T-cell (primary cell): ENCODE results near the gene CARMIL1. TPM values are rescaled to one million over a fixed set of nuclear protein-coding genes. Genes with fewer than 3 reads are reported as not detected.
"Not testable (repeated sequence)": the region's sequence is repeated elsewhere in the genome, so short reads cannot be mapped to it uniquely, and the experiment has no call there.

Source experiments
- ATAC-seq, 4 experiments: fragments of 200-7000 bp in 3 of 4; fragments of 150-1000 bp in 1 of 4; cut with Tn5 transposase; replicated peaks in 1 of 4; 1 replicate in 3 of 4; 2 replicates in 1 of 4; pipeline ENCODE4 v1.10.0; 2021; ENCODE audit warnings: moderate library complexity in 3 of 4, mild to moderate bottlenecking in 2 of 4, moderate number of reproducible peaks in 1 of 4
- CTCF ChIA-PET, 2 donors: fragments of 300-600 bp; sonication (Branson Sonifier 250); formaldehyde crosslinking; loops; one replicate each; lab custom pipeline; 2022; ENCODE audit warnings: antibody characterized with exemption in 2 of 2; lab: Charles Lee
- POLR2A ChIA-PET, 2 donors: fragments of 300-600 bp; sonication (Branson Sonifier 250); formaldehyde crosslinking; loops; one replicate each; lab custom pipeline; 2022; ENCODE audit warnings: antibody characterized with exemption in 2 of 2; lab: Charles Lee
- DNase-seq, 35 experiments: peaks; one replicate each; pipeline versions ENCODE4 v3.0.0 to v3.0.0-alpha.2; 2013 to 2023
- H3K27ac ChIP-seq: one replicate; pipeline ENCODE4 v1.5.1; 2013; ENCODE audit warnings: low read length
- H3K27me3 ChIP-seq, 2 experiments: replicated peaks in 1 of 2; 1 replicate in 1 of 2; 2 replicates in 1 of 2; pipeline versions ENCODE4 v1.6.1 to v1.7.0; 2013; ENCODE audit warnings: low read length in 1 of 2, mixed read lengths in 1 of 2; ENCODE audit not compliant: control insufficient read depth in 2 of 2, insufficient read depth in 2 of 2; ENCODE audit errors: extremely low read depth in 1 of 2
- H3K36me3 ChIP-seq, 2 donors: 1 replicate in 1 of 2; 2 replicates in 1 of 2; pipeline versions ENCODE4 v1.6.1 to v1.7.0; 2013; ENCODE audit warnings: low read length in 1 of 2; ENCODE audit not compliant: control insufficient read depth in 2 of 2, insufficient read depth in 1 of 2; ENCODE audit errors: extremely low read depth in 1 of 2
- H3K4me1 ChIP-seq, 2 experiments: 1 replicate in 1 of 2; 2 replicates in 1 of 2; pipeline versions ENCODE4 v1.6.1 to v1.7.0; 2013; ENCODE audit warnings: low read length in 2 of 2, mixed read lengths in 1 of 2; ENCODE audit not compliant: insufficient read depth in 2 of 2, control insufficient read depth in 1 of 2; ENCODE audit errors: extremely low read depth in 1 of 2
- H3K4me3 ChIP-seq, 2 donors: 1 replicate in 1 of 2; 2 replicates in 1 of 2; pipeline versions ENCODE4 v1.5.1 to v1.7.0; 2013; ENCODE audit warnings: mild to moderate bottlenecking in 2 of 2, low read length in 1 of 2, moderate library complexity in 1 of 2; ENCODE audit not compliant: control insufficient read depth in 1 of 2; ENCODE audit errors: extremely low read depth in 1 of 2
- H3K9me3 ChIP-seq: 2 replicates; pipeline ENCODE4 v1.7.0; 2013
- H3K27ac Mint-ChIP-seq, 2 donors: one replicate each; pipeline ENCODE4 v1.8.0; 2020 to 2021; ENCODE audit warnings: mild to moderate bottlenecking in 2 of 2, mixed read lengths in 2 of 2
- H3K27me3 Mint-ChIP-seq, 2 donors: one replicate each; pipeline ENCODE4 v1.8.0; 2021 to 2022; ENCODE audit warnings: mixed read lengths in 2 of 2
- H3K36me3 Mint-ChIP-seq: one replicate; pipeline ENCODE4 v1.8.0; 2021; ENCODE audit warnings: mixed read lengths
- H3K4me1 Mint-ChIP-seq, 3 donors: one replicate each; pipeline ENCODE4 v1.8.0; 2020 to 2022; ENCODE audit warnings: mixed read lengths in 3 of 3, mild to moderate bottlenecking in 1 of 3
- H3K4me3 Mint-ChIP-seq, 3 donors: one replicate each; pipeline ENCODE4 v1.8.0; 2020 to 2022; ENCODE audit warnings: mild to moderate bottlenecking in 3 of 3, mixed read lengths in 3 of 3, moderate library complexity in 3 of 3
- H3K9me3 Mint-ChIP-seq, 3 donors: one replicate each; pipeline ENCODE4 v1.8.0; 2020 to 2022; ENCODE audit warnings: mixed read lengths in 3 of 3
- WGBS: methylation state at CpG from one replicate; pipeline ENCODE4 v1.1.5; 2013; ENCODE audit warnings: missing lambda C conversion rate; ENCODE audit not compliant: insufficient coverage; 5-methylcytosine and 5-hydroxymethylcytosine counted together
- total RNA-seq, 35 experiments: library from RNA in 6 of 35; stranded (reverse) in 6 of 35; fragments of 120-200 nt in 1 of 35; gene quantifications; one replicate each; pipeline versions ENCODE4 v1.2.1 to v1.2.4 and lab custom pipeline; 2013 to 2026

Gene CARMIL1
- total RNA-seq, 5 donors from 2014 or later (not counting 1 experiment from before 2014, with no cell fraction given): 4.0 to 11.6 (median 6.1) TPM

DNA sequence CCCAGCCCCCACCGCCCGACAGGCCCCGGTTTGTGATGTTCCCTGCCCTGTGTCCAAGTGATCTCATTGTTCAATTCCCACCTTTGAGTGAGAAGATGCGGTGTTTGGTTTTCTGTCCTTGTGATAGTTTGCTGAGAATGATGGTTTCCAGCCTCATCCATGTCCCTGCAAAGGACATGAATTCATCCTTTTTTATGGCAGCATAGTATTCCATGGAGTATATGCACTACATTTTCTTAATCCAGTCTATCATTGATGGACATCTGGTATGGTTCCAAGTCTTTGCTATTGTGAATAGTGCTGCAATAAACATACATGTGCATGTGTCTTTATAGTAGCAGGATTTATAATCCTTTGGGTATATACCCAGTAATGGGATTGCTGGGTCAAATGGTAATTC lies 165.3 kb downstream of the CARMIL1 start:
- peaks cover 11 to 18% of the 10 kb centered on the region in 2 experiments for H3K4me1 ChIP-seq
- H3K27ac Mint-ChIP-seq, DNase-seq, H3K9me3 ChIP-seq, POLR2A ChIA-PET, H3K4me3 ChIP-seq, H3K27me3 ChIP-seq, ATAC-seq, H3K36me3 ChIP-seq, H3K27me3 Mint-ChIP-seq, CTCF ChIA-PET, H3K4me3 Mint-ChIP-seq, H3K9me3 Mint-ChIP-seq, H3K27ac ChIP-seq: not testable (repeated sequence)
- Mint-ChIP-seq H3K36me3 (peaks cover 20% of the 10 kb centered on the region), H3K4me1 (peaks cover 29 to 35% (median 33%) of the 10 kb centered on the region in 3 donors)
- no CpG with 5 or more reads among the region's 4 CpGs for WGBS

DNA sequence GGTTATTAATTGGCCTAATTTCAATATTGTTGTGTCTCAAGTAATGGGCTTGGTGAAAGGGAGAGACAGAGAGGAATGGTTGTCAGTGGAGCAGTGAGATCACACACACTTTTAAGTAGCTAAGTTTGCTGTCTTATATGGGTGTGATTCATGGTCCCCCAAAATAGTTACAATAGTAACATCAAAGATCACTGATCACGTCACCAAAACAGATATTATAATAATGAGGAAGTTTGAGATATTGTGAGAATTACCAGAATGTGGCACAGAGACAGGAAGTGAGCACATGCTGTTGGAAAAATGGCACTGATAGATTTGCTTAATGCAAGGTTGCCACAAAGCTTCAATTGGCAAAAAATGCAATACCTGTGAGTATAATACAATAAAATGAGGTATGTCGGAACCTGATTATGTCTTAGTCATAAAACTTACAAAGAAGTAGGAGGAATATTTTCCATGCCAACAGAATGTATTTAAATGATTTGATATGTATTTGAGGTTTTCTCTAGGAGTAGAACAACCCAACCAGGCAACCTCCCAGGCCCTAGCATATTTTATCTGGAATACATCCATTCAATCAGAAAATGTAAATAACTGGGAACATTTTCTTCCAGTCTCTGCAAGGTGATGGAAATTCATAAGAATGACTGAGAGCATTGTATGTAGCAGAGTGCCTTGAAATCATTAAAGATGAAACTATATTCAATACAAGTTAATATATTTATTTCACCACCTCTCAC lies 167.8 kb downstream of the CARMIL1 start:
- no CpG with 5 or more reads among the region's 2 CpGs for WGBS
- Histone ChIP-seq H3K27ac (no peak overlapping the region), H3K27me3 (no peaks in the 10 kb centered on the region), H3K4me3 (no peak overlapping the region), H3K36me3 (no peaks in the 10 kb centered on the region), H3K4me1 (peaks cover 11% of the 10 kb centered on the region in 2 experiments), H3K9me3 (no peaks in the 10 kb centered on the region)
- Mint-ChIP-seq H3K4me3 (no peak overlapping the region), H3K4me1 (peaks cover 19 to 25% (median 25%) of the 10 kb centered on the region in 3 donors), H3K27ac (no peak overlapping the region), H3K9me3 (peaks cover 4 to 7% (median 5%) of the 10 kb centered on the region in 3 donors), H3K27me3 (no peaks in the 10 kb centered on the region), H3K36me3 (peaks cover 20% of the 10 kb centered on the region)
- ChIA-PET POLR2A (no interaction called here), CTCF (no interaction called here)
- ATAC-seq (no peak), DNase-seq (no peak)

DNA sequence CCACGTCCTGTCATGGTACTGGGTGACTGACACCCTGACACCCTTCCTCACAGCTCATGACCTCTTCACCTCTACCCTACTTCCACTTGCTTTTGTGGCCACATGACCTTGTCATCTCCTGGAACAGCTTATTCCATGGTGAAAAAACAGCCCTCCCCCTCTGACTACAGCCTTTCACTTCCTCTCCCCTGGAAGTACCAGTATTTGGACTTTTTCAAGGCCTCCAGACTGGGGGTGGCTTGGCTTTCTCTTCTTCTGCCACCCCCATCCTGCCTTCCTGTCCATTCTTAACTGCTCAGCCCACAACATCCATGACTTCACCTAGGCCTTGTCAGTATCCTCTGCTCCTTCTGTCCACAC lies 168.4 kb downstream of the CARMIL1 start:
- Mint-ChIP-seq H3K27me3 (no peaks in the 10 kb centered on the region), H3K27ac (no peak overlapping the region), H3K9me3 (peaks cover 4 to 7% (median 5%) of the 10 kb centered on the region in 3 donors), H3K4me3 (no peak overlapping the region), H3K36me3 (peaks cover 20% of the 10 kb centered on the region), H3K4me1 (peaks cover 13 to 20% (median 20%) of the 10 kb centered on the region in 3 donors)
- CTCF ChIA-PET: no interaction called here
- H3K27me3 ChIP-seq: no peaks in the 10 kb centered on the region
- 36% methylated on average over 1 of the region's 1 CpG for WGBS
- H3K4me3 ChIP-seq: no peak overlapping the region
- H3K4me1 ChIP-seq: peaks cover 6 to 7% of the 10 kb centered on the region in 2 experiments
- ATAC-seq (no peak), DNase-seq (no peak)
- no peak overlapping the region for H3K27ac ChIP-seq
- H3K9me3 ChIP-seq: no peaks in the 10 kb centered on the region
- H3K36me3 ChIP-seq: no peaks in the 10 kb centered on the region
- POLR2A ChIA-PET: no interaction called here

DNA sequence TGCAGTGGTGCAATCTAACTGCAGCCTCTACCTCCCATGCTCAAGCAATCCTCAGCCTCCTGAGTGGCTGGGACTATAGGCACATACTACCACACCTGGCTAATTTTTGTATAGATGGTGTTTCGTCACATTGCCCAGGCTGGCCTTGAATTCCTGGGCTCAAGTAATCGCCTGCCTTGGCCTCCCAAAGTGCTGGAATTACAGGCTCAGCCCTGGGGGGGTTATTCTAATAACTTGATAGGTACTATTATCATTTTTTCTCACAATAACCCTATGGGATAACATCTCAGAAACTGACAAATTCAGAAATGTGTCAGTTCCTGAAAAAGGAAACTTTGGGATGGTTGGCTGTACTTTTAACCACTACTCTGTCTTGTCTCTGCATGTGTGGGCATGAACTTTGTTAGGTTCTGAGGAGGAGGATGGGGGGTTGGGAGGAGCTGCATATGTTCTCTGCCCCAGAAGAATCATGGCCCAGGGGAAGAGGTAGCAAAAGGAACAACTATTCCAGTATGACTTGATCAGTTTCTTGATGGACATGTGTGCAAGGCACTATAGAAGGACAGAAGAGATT lies 169.9 kb downstream of the CARMIL1 start:
- peaks cover 0 to 4% of the 10 kb centered on the region in 2 experiments for H3K4me1 ChIP-seq
- Mint-ChIP-seq H3K9me3 (peaks cover 4 to 7% (median 5%) of the 10 kb centered on the region in 3 donors), H3K27me3 (no peaks in the 10 kb centered on the region), H3K4me3 (no peak overlapping the region), H3K27ac (no peak overlapping the region), H3K36me3 (peaks cover 20% of the 10 kb centered on the region), H3K4me1 (peaks cover 7 to 15% (median 14%) of the 10 kb centered on the region in 3 donors)
- DNase-seq (no peak), ATAC-seq (no peak)
- no peaks in the 10 kb centered on the region for H3K27me3 ChIP-seq
- ChIA-PET CTCF (interaction anchor here in 1 of 2 donors (0.6 kb wide), 1 partner anchor 187 kb away, joined by 3 read pairs; no protein-coding TSS in a partner anchor), POLR2A (interaction anchor here in 1 of 2 donors (0.6 kb wide), 1 partner anchor 486 kb away, joined by 6 read pairs; no protein-coding TSS in a partner anchor)
- no peaks in the 10 kb centered on the region for H3K9me3 ChIP-seq
- no CpG with 5 or more reads among the region's 2 CpGs for WGBS
- H3K4me3 ChIP-seq: no peak overlapping the region
- H3K27ac ChIP-seq: no peak overlapping the region
- no peaks in the 10 kb centered on the region for H3K36me3 ChIP-seq

DNA sequence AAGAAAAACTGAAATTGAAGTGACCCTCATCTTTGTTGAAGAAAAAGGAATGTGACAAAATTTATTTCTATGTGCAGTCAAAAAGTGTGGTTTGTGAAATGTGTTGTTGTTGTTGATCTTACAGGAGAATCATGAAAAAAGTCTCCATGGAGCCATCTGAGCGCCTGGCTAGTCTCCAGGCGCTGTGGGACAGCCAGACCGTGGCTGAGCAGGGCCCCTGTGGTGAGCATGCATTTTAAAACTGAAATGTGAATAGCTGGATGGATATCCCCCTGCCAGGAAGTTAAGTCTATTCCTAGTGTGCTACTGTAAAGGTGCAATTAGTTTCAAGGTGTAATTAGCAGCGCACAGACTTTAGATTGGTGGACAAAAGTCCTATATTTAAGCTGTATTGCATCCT lies 170.6 kb downstream of the CARMIL1 start:
- H3K9me3 Mint-ChIP-seq: peaks cover 4 to 7% (median 5%) of the 10 kb centered on the region in 3 donors
- H3K4me3 Mint-ChIP-seq: no peak overlapping the region
- no peaks in the 10 kb centered on the region for H3K36me3 ChIP-seq
- no peak overlapping the region for H3K4me3 ChIP-seq
- 90% methylated on average over 3 of the region's 4 CpGs for WGBS
- H3K4me1 Mint-ChIP-seq: peaks cover 7 to 15% (median 14%) of the 10 kb centered on the region in 3 donors
- H3K27me3 Mint-ChIP-seq: no peaks in the 10 kb centered on the region
- no peaks in the 10 kb centered on the region for H3K27me3 ChIP-seq
- peaks cover 0 to 4% of the 10 kb centered on the region in 2 experiments for H3K4me1 ChIP-seq
- H3K27ac ChIP-seq: no peak overlapping the region
- H3K9me3 ChIP-seq: no peaks in the 10 kb centered on the region
- ChIA-PET CTCF (interaction anchor here in 1 of 2 donors (0.6 to 0.7 kb wide), 2 partner anchors 170 to 188 kb away, joined by 3 read pairs; no protein-coding TSS in a partner anchor), POLR2A (interaction anchor here in 1 of 2 donors (0.6 kb wide), 1 partner anchor 487 kb away, joined by 6 read pairs; no protein-coding TSS in a partner anchor)
- ATAC-seq (no peak), DNase-seq (no peak)
- peaks cover 19% of the 10 kb centered on the region for H3K36me3 Mint-ChIP-seq
- no peak overlapping the region for H3K27ac Mint-ChIP-seq

DNA sequence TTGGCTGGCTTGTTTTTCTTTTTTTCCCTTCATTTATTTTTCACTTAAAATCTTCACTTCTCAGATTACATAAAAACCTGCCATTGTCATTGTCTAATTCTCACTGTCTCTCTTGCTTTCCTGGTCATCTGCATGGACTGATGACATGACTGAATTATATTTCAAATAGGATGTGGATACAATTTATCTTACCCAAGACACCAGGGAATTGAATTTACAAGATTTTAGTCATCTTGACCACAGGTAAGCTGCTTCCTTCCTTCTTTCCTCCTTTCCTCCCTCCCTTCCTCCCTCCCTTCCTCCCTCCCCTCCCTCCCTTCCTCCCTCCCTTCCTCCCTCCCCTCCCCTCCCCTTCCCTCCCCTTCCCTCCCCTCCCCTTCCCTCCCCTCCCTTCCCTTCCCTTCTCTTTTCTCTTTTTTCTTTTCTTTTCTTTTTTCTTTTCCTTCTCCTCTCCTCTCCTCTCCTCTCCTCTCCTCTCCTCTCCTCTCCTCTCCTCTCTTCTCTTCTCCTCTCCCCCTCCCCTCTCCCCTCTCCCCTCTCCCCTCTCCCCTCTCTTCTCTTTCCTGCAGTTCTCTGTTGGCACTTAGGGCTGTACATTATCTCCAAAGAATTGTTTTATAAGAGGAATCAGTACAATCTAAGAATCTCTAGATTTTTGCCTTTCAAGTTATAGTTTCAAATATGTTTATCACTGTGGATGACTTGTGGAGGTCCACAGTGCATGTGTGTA lies 171.5 kb downstream of the CARMIL1 start:
- no peak overlapping the region for H3K4me3 ChIP-seq
- ChIA-PET POLR2A (no interaction called here), CTCF (interaction anchor here (0.7 kb wide), 2 partner anchors 48 to 171 kb away, joined by 3 read pairs; no protein-coding TSS in a partner anchor)
- no peaks in the 10 kb centered on the region for H3K9me3 ChIP-seq
- peaks cover 0 to 4% of the 10 kb centered on the region in 2 experiments for H3K4me1 ChIP-seq
- Mint-ChIP-seq H3K27me3 (no peaks in the 10 kb centered on the region), H3K36me3 (peaks cover 18% of the 10 kb centered on the region), H3K4me1 (peaks cover 7 to 15% (median 14%) of the 10 kb centered on the region in 3 donors), H3K27ac (no peak overlapping the region), H3K9me3 (peaks cover 0 to 3% (median 0%) of the 10 kb centered on the region in 3 donors), H3K4me3 (no peak overlapping the region)
- DNase-seq (no peak), ATAC-seq (no peak)
- no peaks in the 10 kb centered on the region for H3K27me3 ChIP-seq
- peaks cover 0 to 3% of the 10 kb centered on the region in 2 donors for H3K36me3 ChIP-seq
- no peak overlapping the region for H3K27ac ChIP-seq
